Osteoblast (primary cell): ENCODE results near the gene MYOCOS. TPM values are rescaled to one million over a fixed set of nuclear protein-coding genes. Genes with fewer than 3 reads are reported as not detected.

Source experiments
- DNase-seq: peaks from one replicate; pipeline ENCODE4 v3.0.0; 2011; ENCODE audit warnings: low spot score, mixed read lengths; ENCODE audit not compliant: insufficient read length; ENCODE audit errors: missing footprints
- H2AFZ ChIP-seq: 2 replicates; pipeline ENCODE4 v1.6.0; 2011; ENCODE audit warnings: mild to moderate bottlenecking, low read length
- H3K27ac ChIP-seq: 2 replicates; pipeline ENCODE4 v1.5.1; 2011; ENCODE audit warnings: mild to moderate bottlenecking, low read depth, low read length, moderate library complexity
- H3K27me3 ChIP-seq: 2 replicates; pipeline ENCODE4 v1.6.0; 2012; ENCODE audit warnings: mild to moderate bottlenecking, control low read depth, inconsistent platforms, low read length, moderate library complexity; ENCODE audit not compliant: insufficient read depth
- H3K36me3 ChIP-seq: 2 replicates; pipeline ENCODE4 v1.5.1; 2011; ENCODE audit warnings: mild to moderate bottlenecking, low read length, control low read depth, moderate library complexity; ENCODE audit not compliant: insufficient read depth
- H3K4me1 ChIP-seq: 2 replicates; pipeline ENCODE4 v1.5.1; 2011; ENCODE audit warnings: mild to moderate bottlenecking, low read length, control low read depth, moderate library complexity; ENCODE audit not compliant: insufficient read depth
- H3K4me2 ChIP-seq: 2 replicates; pipeline ENCODE4 v1.6.0; 2011; ENCODE audit warnings: mild to moderate bottlenecking, low read length; ENCODE audit not compliant: insufficient read depth
- H3K4me3 ChIP-seq: fragments of 200-600 bp; sonication (generic); 3 replicates; pipeline ENCODE4 v1.5.1; 2012; ENCODE audit warnings: mild to moderate bottlenecking, low read length, inconsistent platforms; ENCODE audit not compliant: insufficient read depth
- H3K79me2 ChIP-seq: 2 replicates; pipeline ENCODE4 v1.6.0; 2012; ENCODE audit warnings: mild to moderate bottlenecking, low read length, control low read depth, inconsistent platforms; ENCODE audit not compliant: insufficient read depth
- H3K9me3 ChIP-seq: 2 replicates; pipeline ENCODE4 v1.5.1; 2011; ENCODE audit warnings: low read depth, low read length, control low read depth
- H4K20me1 ChIP-seq: 2 replicates; pipeline ENCODE4 v1.6.0; 2012; ENCODE audit warnings: mild to moderate bottlenecking, low read length, control low read depth; ENCODE audit not compliant: insufficient read depth
- total RNA-seq: library from RNA; depleted of rRNA; stranded (reverse); fragments of >200 nt; gene quantifications from 2 replicates; pipeline ENCODE4 v1.2.3, GENCODE V29; 2012
- TF ChIP-seq, protein P1 (sequence below): IDR thresholded peaks from 2 replicates; pipeline ENCODE4 v1.5.1; 2011; ENCODE audit warnings: mild to moderate bottlenecking, low read depth, low read length, moderate library complexity; ENCODE audit errors: extremely low read depth

MYOCOS gene, protein sequence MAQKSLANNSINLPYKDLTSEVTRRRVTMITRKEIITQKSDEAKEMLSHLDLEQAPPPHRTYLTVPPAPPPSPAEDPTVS
- under 0.01 TPM in 2 replicates for total RNA-seq

DNA sequence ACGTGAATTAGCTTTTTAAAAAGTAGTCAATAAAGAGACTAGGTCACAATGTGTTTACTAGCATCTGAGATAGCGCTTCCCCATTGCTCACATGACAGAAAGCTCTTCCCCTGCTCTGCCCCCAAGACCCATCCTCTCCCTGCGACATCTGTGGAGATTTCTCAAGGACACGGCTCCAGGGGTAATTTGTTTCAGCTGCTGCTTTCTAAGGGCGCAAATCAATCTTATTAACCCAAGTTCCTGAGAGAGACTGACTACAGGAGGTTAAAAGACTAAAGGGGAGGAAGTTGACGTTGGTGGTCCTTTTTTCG lies at the start of gene MYOCOS:
TSS of gene MYOCOS (plus strand) at position 92 of the 311 bp plus-strand sequence. CDS start 1,641 bp downstream, outside the sequence.
- no peak for DNase-seq
- Histone ChIP-seq H3K27me3 (peaks cover 8% of the 10 kb centered on the region), H3K4me2 (no peak within 1 kb of the TSS), H4K20me1 (no peaks in the 10 kb centered on the region), H3K4me1 (no peaks in the 10 kb centered on the region), H3K36me3 (no peaks in the 10 kb centered on the region), H3K79me2 (no peaks in the 10 kb centered on the region), H3K27ac (no peak within 1 kb of the TSS), H3K9me3 (no peaks in the 10 kb centered on the region), H3K4me3 (no peak within 1 kb of the TSS), H2AFZ (no peak within 1 kb of the TSS)
- TF ChIP-seq, protein P1, sequence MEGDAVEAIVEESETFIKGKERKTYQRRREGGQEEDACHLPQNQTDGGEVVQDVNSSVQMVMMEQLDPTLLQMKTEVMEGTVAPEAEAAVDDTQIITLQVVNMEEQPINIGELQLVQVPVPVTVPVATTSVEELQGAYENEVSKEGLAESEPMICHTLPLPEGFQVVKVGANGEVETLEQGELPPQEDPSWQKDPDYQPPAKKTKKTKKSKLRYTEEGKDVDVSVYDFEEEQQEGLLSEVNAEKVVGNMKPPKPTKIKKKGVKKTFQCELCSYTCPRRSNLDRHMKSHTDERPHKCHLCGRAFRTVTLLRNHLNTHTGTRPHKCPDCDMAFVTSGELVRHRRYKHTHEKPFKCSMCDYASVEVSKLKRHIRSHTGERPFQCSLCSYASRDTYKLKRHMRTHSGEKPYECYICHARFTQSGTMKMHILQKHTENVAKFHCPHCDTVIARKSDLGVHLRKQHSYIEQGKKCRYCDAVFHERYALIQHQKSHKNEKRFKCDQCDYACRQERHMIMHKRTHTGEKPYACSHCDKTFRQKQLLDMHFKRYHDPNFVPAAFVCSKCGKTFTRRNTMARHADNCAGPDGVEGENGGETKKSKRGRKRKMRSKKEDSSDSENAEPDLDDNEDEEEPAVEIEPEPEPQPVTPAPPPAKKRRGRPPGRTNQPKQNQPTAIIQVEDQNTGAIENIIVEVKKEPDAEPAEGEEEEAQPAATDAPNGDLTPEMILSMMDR = no peak

DNA sequence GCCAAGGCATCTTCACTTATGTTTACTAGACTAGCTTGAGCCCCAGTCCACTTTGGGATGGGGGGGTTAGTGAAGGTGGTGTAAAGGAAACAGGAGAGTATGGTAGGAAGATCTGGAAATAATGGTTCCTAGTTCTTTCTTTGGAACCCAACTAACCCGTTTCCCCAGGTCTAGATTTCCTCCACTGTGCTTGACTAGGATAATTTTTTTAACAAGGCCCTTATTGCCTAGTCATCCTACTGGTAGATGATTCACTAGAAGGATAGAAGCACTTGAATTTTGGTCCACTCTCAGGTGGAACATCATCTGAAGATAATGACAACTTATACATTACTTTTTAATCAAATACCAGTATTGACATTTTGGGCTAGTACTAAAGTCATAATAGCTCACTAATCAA lies 45.9 kb upstream of the MYOCOS start:
- TF ChIP-seq, protein P1 = no peak
- DNase-seq = no peak
- Histone ChIP-seq H3K36me3 (peaks cover 61% of the 10 kb centered on the region), H2AFZ (no peak overlapping the region), H3K27me3 (no peaks in the 10 kb centered on the region), H3K9me3 (no peaks in the 10 kb centered on the region), H3K4me3 (no peak overlapping the region), H3K4me2 (no peak overlapping the region), H3K4me1 (no peaks in the 10 kb centered on the region), H3K27ac (no peak overlapping the region), H3K79me2 (peaks cover 5% of the 10 kb centered on the region), H4K20me1 (peaks cover under 1% of the 10 kb centered on the region)

DNA sequence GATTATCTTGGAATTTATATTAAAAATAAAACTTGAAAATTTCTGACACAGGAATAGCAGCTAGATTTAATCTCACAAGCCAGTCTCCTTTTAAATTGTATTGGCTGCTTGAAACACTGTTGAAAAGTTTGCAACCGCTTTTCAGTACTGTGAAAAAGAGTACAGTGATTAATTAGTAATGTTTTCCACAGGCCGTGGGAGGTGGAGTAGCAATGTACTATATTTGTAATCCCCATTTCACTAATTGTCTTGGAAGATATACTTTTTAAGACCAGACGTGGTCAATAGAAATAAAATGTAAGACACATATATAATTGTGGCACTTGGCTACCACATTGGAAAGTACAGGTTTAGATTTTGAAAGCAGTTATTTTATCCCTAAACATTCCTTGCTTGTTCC lies 40.8 kb upstream of the MYOCOS start:
- Histone ChIP-seq H3K27me3 (no peaks in the 10 kb centered on the region), H3K27ac (no peak overlapping the region), H3K9me3 (no peaks in the 10 kb centered on the region), H4K20me1 (peaks cover 4% of the 10 kb centered on the region), H3K36me3 (peaks cover 71% of the 10 kb centered on the region), H3K4me3 (no peak overlapping the region), H3K4me1 (no peaks in the 10 kb centered on the region), H3K4me2 (no peak overlapping the region), H3K79me2 (peaks cover 10% of the 10 kb centered on the region), H2AFZ (no peak overlapping the region)
- DNase-seq = no peak
- TF ChIP-seq, protein P1 = no peak

DNA sequence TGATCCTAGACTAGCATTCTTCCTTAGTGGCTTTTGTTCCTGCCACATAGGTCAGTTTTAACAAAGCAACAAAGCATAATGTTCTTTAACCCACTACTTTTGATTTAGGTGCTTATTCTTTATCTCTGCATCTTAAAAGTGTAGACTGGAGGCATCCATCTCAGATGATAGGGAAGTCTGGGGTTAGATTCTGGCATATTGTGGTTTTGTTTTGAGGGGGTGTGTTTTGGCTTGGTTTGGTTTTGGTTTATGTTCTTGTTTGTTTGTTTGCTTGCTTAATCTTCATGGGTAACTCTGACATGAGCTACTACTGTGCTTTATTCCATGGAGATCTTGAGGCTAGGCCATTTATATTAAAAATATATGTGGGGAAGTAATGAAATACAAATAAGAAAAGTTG lies 40.3 kb upstream of the MYOCOS start:
- no peak overlapping the region for H3K27ac ChIP-seq
- no peaks in the 10 kb centered on the region for H3K27me3 ChIP-seq
- peaks cover 4% of the 10 kb centered on the region for H4K20me1 ChIP-seq
- peaks cover 10% of the 10 kb centered on the region for H3K79me2 ChIP-seq
- H3K4me3 ChIP-seq = no peak overlapping the region
- H3K4me2 ChIP-seq = no peak overlapping the region
- DNase-seq = no peak
- H2AFZ ChIP-seq = no peak overlapping the region
- TF ChIP-seq, protein P1 = no peak
- no peaks in the 10 kb centered on the region for H3K9me3 ChIP-seq
- H3K4me1 ChIP-seq = no peaks in the 10 kb centered on the region
- peaks cover 66% of the 10 kb centered on the region for H3K36me3 ChIP-seq
